CD14-positive monocyte (primary cell): ENCODE results near the gene PTPN14. TPM values are rescaled to one million over a fixed set of nuclear protein-coding genes. Genes with fewer than 3 reads are reported as not detected.

Experiments
- DNase-seq, 3 donors: peaks; one replicate each; pipeline ENCODE4 v3.0.0-alpha.2; 2011 to 2022
- H2AFZ ChIP-seq: 2 replicates; pipeline ENCODE4 v1.6.0; 2012; ENCODE audit warnings: mild to moderate bottlenecking, low read depth, low read length, inconsistent platforms; ENCODE audit not compliant: insufficient read depth, poor library complexity, severe bottlenecking
- H3K27ac ChIP-seq, 2 donors: 1 replicate in 1 of 2; 2 replicates in 1 of 2; pipeline ENCODE4 v1.5.1; 2012 to 2013; ENCODE audit warnings: low read length in 2 of 2, control low read depth in 1 of 2, inconsistent platforms in 1 of 2, low read depth in 1 of 2, mild to moderate bottlenecking in 1 of 2
- H3K27me3 ChIP-seq, 2 donors: one replicate each; pipeline versions ENCODE4 v1.6.0 to v1.6.1; 2011 to 2013; ENCODE audit warnings: low read length in 2 of 2; ENCODE audit not compliant: control insufficient read depth in 2 of 2, insufficient read depth in 2 of 2
- H3K36me3 ChIP-seq, 2 donors: replicated peaks in 1 of 2; 1 replicate in 1 of 2; 2 replicates in 1 of 2; pipeline versions ENCODE4 v1.5.1 to v1.6.1; 2012 to 2013; ENCODE audit warnings: low read length in 2 of 2, control low read depth in 1 of 2, inconsistent platforms in 1 of 2, mild to moderate bottlenecking in 1 of 2; ENCODE audit not compliant: insufficient read depth in 2 of 2, control insufficient read depth in 1 of 2
- H3K4me1 ChIP-seq, 2 donors: 1 replicate in 1 of 2; 2 replicates in 1 of 2; pipeline versions ENCODE4 v1.5.1 to v1.6.1; 2012 to 2013; ENCODE audit warnings: low read length in 2 of 2, control low read depth in 1 of 2, inconsistent platforms in 1 of 2, mild to moderate bottlenecking in 1 of 2, moderate library complexity in 1 of 2; ENCODE audit not compliant: insufficient read depth in 2 of 2, control insufficient read depth in 1 of 2
- H3K4me2 ChIP-seq: replicated peaks from 2 replicates; pipeline ENCODE3; 2012; ENCODE audit warnings: low read length, moderate library complexity, mild to moderate bottlenecking; ENCODE audit not compliant: poor library complexity, severe bottlenecking; ENCODE audit errors: extremely low read depth
- H3K4me3 ChIP-seq, 3 experiments: fragments of 200-600 bp in 1 of 3; sonication (generic) in 1 of 3; replicated peaks in 1 of 3; 1 replicate in 2 of 3; 2 replicates in 1 of 3; pipeline ENCODE4 v1.5.1; 2011 to 2013; ENCODE audit warnings: low read length in 3 of 3, mild to moderate bottlenecking in 3 of 3, control low read depth in 2 of 3, low read depth in 2 of 3, inconsistent platforms in 1 of 3, moderate library complexity in 1 of 3
- H3K79me2 ChIP-seq: 2 replicates; pipeline ENCODE4 v1.6.0; 2012; ENCODE audit warnings: mild to moderate bottlenecking, control low read depth, inconsistent platforms, low read length, moderate library complexity; ENCODE audit not compliant: insufficient read depth
- H3K9ac ChIP-seq: 2 replicates; pipeline ENCODE4 v1.6.0; 2017; ENCODE audit warnings: low read length, mild to moderate bottlenecking; ENCODE audit not compliant: insufficient read depth, poor library complexity, severe bottlenecking
- H3K9me3 ChIP-seq, 2 donors: replicated peaks in 1 of 2; 1 replicate in 1 of 2; 2 replicates in 1 of 2; pipeline versions ENCODE4 v1.5.1 to v1.6.1; 2012 to 2013; ENCODE audit warnings: low read length in 2 of 2, control low read depth in 1 of 2; ENCODE audit not compliant: control insufficient read depth in 1 of 2, insufficient read depth in 1 of 2
- H4K20me1 ChIP-seq: 2 replicates; pipeline ENCODE4 v1.6.0; 2012; ENCODE audit warnings: mild to moderate bottlenecking, low read length, control low read depth, moderate library complexity; ENCODE audit not compliant: insufficient read depth
- H3K27ac Mint-ChIP-seq, 7 donors: one replicate each; pipeline ENCODE4 v1.8.0; 2020; ENCODE audit warnings: mild to moderate bottlenecking in 7 of 7, mixed read lengths in 7 of 7, moderate library complexity in 6 of 7, inconsistent platforms in 2 of 7
- H3K27me3 Mint-ChIP-seq, 3 donors: one replicate each; pipeline ENCODE4 v1.8.0; 2021 to 2022; ENCODE audit warnings: low read depth in 3 of 3, mild to moderate bottlenecking in 3 of 3, mixed read lengths in 3 of 3, moderate library complexity in 3 of 3, inconsistent platforms in 1 of 3
- H3K36me3 Mint-ChIP-seq, 2 donors: one replicate each; pipeline ENCODE4 v1.8.0; 2020; ENCODE audit warnings: mixed read lengths in 2 of 2, inconsistent platforms in 1 of 2, mild to moderate bottlenecking in 1 of 2
- H3K4me1 Mint-ChIP-seq: one replicate; pipeline ENCODE4 v1.8.0; 2020; ENCODE audit warnings: mild to moderate bottlenecking, mixed read lengths
- H3K4me3 Mint-ChIP-seq, 2 donors: one replicate each; pipeline ENCODE4 v1.8.0; 2020; ENCODE audit warnings: mild to moderate bottlenecking in 2 of 2, mixed read lengths in 2 of 2, moderate library complexity in 1 of 2
- H3K9me3 Mint-ChIP-seq, 7 donors: one replicate each; pipeline ENCODE4 v1.8.0; 2020 to 2022; ENCODE audit warnings: mixed read lengths in 7 of 7, mild to moderate bottlenecking in 6 of 7, moderate library complexity in 6 of 7, inconsistent platforms in 2 of 7
- WGBS: methylation state at CpG from one replicate; pipeline ENCODE4 v1.1.5; 2013; ENCODE audit warnings: missing lambda C conversion rate; ENCODE audit not compliant: insufficient coverage; 5-methylcytosine and 5-hydroxymethylcytosine counted together
- intact Hi-C, 2 donors: fragments of 100-400 bp; cut with micrococcal nuclease; formaldehyde crosslinking; loops; one replicate each; pipeline versions ENCODE4 v1.15.0 to v1.15.1; 2023
- polyA plus RNA-seq, 3 donors: library from polyadenylated mRNA; depleted of rRNA in 1 of 3; unstranded in 2 of 3; stranded (reverse) in 1 of 3; fragments of 300-500 nt in 2 of 3; fragments of >200 nt in 1 of 3; fragmentation: Illumina TruSeq in 2 of 3; gene quantifications; 1 replicate in 2 of 3; 2 replicates in 1 of 3; pipeline ENCODE4 v1.2.3, GENCODE V29; 2012 to 2021
- TF ChIP-seq, protein P1 (sequence below): fragments of 200-600 bp; IDR thresholded peaks from one replicate; pipeline ENCODE4 v1.8.0; 2022; ENCODE audit warnings: antibody characterized with exemption, mild to moderate bottlenecking

PTPN14 gene
- polyA plus RNA-seq, 3 donors, result 0.01 TPM; not detected in 1

- H4K20me1 ChIP-seq, result no peaks in the 10 kb centered on the region
- Mint-ChIP-seq H3K9me3 (no peaks in the 10 kb centered on the region), H3K4me1 (no peaks in the 10 kb centered on the region), H3K27ac (no peak overlapping the region), H3K4me3 (no peak overlapping the region), H3K36me3 (no peaks in the 10 kb centered on the region), H3K27me3 (peaks cover 2 to 7% (median 5%) of the 10 kb centered on the region in 3 donors)
- no peak overlapping the region for H3K27ac ChIP-seq
- H3K4me1 ChIP-seq, result no peaks in the 10 kb centered on the region
- H3K4me2 ChIP-seq, result no peak overlapping the region
- intact Hi-C loops, result no loop called here
- H3K9me3 ChIP-seq, result no peaks in the 10 kb centered on the region
- WGBS, result no CpG with 5 or more reads among the region's 3 CpGs
- no peak for DNase-seq
- H3K36me3 ChIP-seq, result no peaks in the 10 kb centered on the region
- TF ChIP-seq, protein P1, sequence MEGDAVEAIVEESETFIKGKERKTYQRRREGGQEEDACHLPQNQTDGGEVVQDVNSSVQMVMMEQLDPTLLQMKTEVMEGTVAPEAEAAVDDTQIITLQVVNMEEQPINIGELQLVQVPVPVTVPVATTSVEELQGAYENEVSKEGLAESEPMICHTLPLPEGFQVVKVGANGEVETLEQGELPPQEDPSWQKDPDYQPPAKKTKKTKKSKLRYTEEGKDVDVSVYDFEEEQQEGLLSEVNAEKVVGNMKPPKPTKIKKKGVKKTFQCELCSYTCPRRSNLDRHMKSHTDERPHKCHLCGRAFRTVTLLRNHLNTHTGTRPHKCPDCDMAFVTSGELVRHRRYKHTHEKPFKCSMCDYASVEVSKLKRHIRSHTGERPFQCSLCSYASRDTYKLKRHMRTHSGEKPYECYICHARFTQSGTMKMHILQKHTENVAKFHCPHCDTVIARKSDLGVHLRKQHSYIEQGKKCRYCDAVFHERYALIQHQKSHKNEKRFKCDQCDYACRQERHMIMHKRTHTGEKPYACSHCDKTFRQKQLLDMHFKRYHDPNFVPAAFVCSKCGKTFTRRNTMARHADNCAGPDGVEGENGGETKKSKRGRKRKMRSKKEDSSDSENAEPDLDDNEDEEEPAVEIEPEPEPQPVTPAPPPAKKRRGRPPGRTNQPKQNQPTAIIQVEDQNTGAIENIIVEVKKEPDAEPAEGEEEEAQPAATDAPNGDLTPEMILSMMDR, result no peak
- no peaks in the 10 kb centered on the region for H3K27me3 ChIP-seq
- H3K79me2 ChIP-seq, result no peaks in the 10 kb centered on the region
- no peak overlapping the region for H3K9ac ChIP-seq
- H2AFZ ChIP-seq, result no peak overlapping the region
- H3K4me3 ChIP-seq, result no peak overlapping the region
Observed at GRCh38 chr1:214470132-214470531, 81.3 kb downstream of the PTPN14 start.

DNA sequence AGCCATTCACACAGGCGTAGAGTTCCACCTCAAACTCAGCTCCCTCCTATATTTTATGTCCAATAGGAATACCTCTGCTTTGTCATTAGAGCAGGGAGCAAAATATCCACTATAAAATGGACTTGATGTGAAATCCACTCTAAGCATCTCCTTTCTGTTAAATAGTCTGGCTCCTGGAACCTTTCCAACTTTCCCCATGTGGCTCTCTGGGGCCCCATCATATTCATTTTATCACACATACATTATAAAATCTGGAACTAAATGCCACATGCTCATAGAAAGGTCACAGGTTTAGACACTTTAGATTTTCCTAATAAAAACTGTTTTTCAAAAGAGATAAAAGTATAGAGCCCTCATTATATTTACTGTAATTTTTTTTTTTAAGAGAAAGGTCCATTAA is 82.1 kb downstream of the PTPN14 start:
- Histone ChIP-seq H3K79me2 (no peaks in the 10 kb centered on the region), H3K27me3 (no peaks in the 10 kb centered on the region), H3K36me3 (no peaks in the 10 kb centered on the region), H3K4me1 (no peaks in the 10 kb centered on the region), H3K9me3 (no peaks in the 10 kb centered on the region), H3K27ac (no peak overlapping the region), H2AFZ (no peak overlapping the region), H3K4me2 (no peak overlapping the region), H3K9ac (no peak overlapping the region), H4K20me1 (no peaks in the 10 kb centered on the region), H3K4me3 (no peak overlapping the region)
- H3K27me3 Mint-ChIP-seq, result peaks cover 2 to 10% (median 4%) of the 10 kb centered on the region in 3 donors
- intact Hi-C loops, result no loop called here
- WGBS, result 90% methylated on average over 1 of the region's 1 CpG
- H3K9me3 Mint-ChIP-seq, result peaks cover 0 to 2% (median 0%) of the 10 kb centered on the region in 7 donors
- H3K4me1 Mint-ChIP-seq, result no peaks in the 10 kb centered on the region
- no peak overlapping the region for H3K4me3 Mint-ChIP-seq
- DNase-seq, result no peak
- TF ChIP-seq, protein P1, result no peak
- H3K27ac Mint-ChIP-seq, result no peak overlapping the region
- H3K36me3 Mint-ChIP-seq, result no peaks in the 10 kb centered on the region
